Panc1 (cell line): ENCODE results near the gene EXOC6B. TPM values are rescaled to one million over a fixed set of nuclear protein-coding genes. Genes with fewer than 3 reads are reported as not detected.

ENCODE experiments used
- ATAC-seq: fragments of 200-7000 bp; cut with Tn5 transposase; 2 replicates; pipeline ENCODE4 v1.9.1; 2020; ENCODE audit warnings: mild to moderate bottlenecking, moderate library complexity
- BruUV-seq: library from RNA; stranded (reverse); fragments of 400-500 nt; replicated peaks from 2 replicates; lab custom pipeline; 2021; lab: Mats Ljungman, UMichigan
- CTCF ChIA-PET: fragments of 300-600 bp; sonication (Branson Sonifier 250); formaldehyde crosslinking; loops from one replicate; lab custom pipeline; 2022; ENCODE audit warnings: antibody characterized with exemption; lab: Charles Lee
- POLR2A ChIA-PET: fragments of 300-600 bp; sonication (Branson Sonifier 250); formaldehyde crosslinking; loops from one replicate; lab custom pipeline; 2022; ENCODE audit warnings: antibody characterized with exemption; lab: Charles Lee
- DNase-seq: peaks from one replicate; pipeline ENCODE4 v3.0.0-alpha.2; 2010; ENCODE audit warnings: low read depth, low spot score
- H3K27ac ChIP-seq: 2 replicates; pipeline ENCODE4 v1.5.1; 2011; ENCODE audit warnings: mild to moderate bottlenecking, low read length, inconsistent platforms
- H3K27me3 ChIP-seq: fragments of 200-500 bp; sonication (Bioruptor generic); 2 replicates; pipeline ENCODE4 v1.6.0; 2014; ENCODE audit warnings: low read length, inconsistent platforms; ENCODE audit not compliant: control insufficient read depth, insufficient read depth
- H3K36me3 ChIP-seq: fragments of 200-500 bp; sonication (Bioruptor generic); 2 replicates; pipeline ENCODE4 v1.5.1; 2014; ENCODE audit warnings: inconsistent platforms, mild to moderate bottlenecking, low read length, moderate library complexity; ENCODE audit not compliant: control insufficient read depth, insufficient read depth
- H3K4me1 ChIP-seq: 2 replicates; pipeline ENCODE4 v1.5.1; 2011; ENCODE audit warnings: inconsistent platforms, mild to moderate bottlenecking, low read length, moderate library complexity; ENCODE audit not compliant: control insufficient read depth, insufficient read depth
- H3K4me3 ChIP-seq, 2 experiments: 2 replicates each; pipeline ENCODE4 v1.5.1; 2011 to 2012; ENCODE audit warnings: low read depth in 2 of 2, low read length in 2 of 2, mild to moderate bottlenecking in 2 of 2, inconsistent platforms in 1 of 2, moderate library complexity in 1 of 2
- H3K9me3 ChIP-seq: fragments of 200-500 bp; sonication (Bioruptor generic); 2 replicates; pipeline ENCODE4 v1.5.1; 2014; ENCODE audit warnings: low read depth, mild to moderate bottlenecking, inconsistent platforms, low read length, moderate library complexity; ENCODE audit not compliant: control insufficient read depth, insufficient read depth
- POLR2AphosphoS5 ChIP-seq: IDR thresholded peaks from 2 replicates; pipeline ENCODE4 v1.6.1; 2012; ENCODE audit warnings: mild to moderate bottlenecking, low read depth, low read length, moderate library complexity
- SIN3A ChIP-seq: IDR thresholded peaks from 2 replicates; pipeline ENCODE4 v1.6.1; 2012; ENCODE audit warnings: low read depth, mild to moderate bottlenecking, low read length, moderate library complexity, borderline replicate concordance; ENCODE audit not compliant: insufficient read depth
- TCF7L2 ChIP-seq: IDR thresholded peaks from 2 replicates; pipeline ENCODE4 v1.6.1; 2011; ENCODE audit warnings: mild to moderate bottlenecking, low read depth, low read length, inconsistent platforms
- in situ Hi-C: cut with HindIII; loops from 2 replicates; pipeline ENCODE4 v1.10.0; 2016; ENCODE audit warnings: low sequenced_read_pairs, low pct_unique_long_range_greater_than_20kb
- intact Hi-C: fragments of 100-400 bp; cut with micrococcal nuclease; formaldehyde crosslinking; loops from one replicate; pipeline ENCODE4 v1.10.0; 2022; ENCODE audit not compliant: unreplicated experiment
- total RNA-seq: library from RNA; stranded (reverse); gene quantifications from one replicate; pipeline ENCODE4 v1.2.1, GENCODE V29; 2021; ENCODE audit not compliant: unreplicated experiment
- TF ChIP-seq, protein P1 (sequence below): fragments of 450-650 bp; IDR thresholded peaks from 2 replicates; pipeline ENCODE4 v1.5.1; 2017; ENCODE audit warnings: mild to moderate bottlenecking
- TF ChIP-seq, protein P2 (sequence below), 2 experiments: IDR thresholded peaks; 2 replicates each; pipeline ENCODE4 v1.6.1; 2011 to 2012; ENCODE audit warnings: low read depth in 2 of 2, control low read depth in 1 of 2, low read length in 1 of 2, mild to moderate bottlenecking in 1 of 2, moderate library complexity in 1 of 2; ENCODE audit not compliant: insufficient read depth in 1 of 2

Gene EXOC6B
- total RNA-seq, 1 experiment from 2014 or later: 23.2 TPM

DNA sequence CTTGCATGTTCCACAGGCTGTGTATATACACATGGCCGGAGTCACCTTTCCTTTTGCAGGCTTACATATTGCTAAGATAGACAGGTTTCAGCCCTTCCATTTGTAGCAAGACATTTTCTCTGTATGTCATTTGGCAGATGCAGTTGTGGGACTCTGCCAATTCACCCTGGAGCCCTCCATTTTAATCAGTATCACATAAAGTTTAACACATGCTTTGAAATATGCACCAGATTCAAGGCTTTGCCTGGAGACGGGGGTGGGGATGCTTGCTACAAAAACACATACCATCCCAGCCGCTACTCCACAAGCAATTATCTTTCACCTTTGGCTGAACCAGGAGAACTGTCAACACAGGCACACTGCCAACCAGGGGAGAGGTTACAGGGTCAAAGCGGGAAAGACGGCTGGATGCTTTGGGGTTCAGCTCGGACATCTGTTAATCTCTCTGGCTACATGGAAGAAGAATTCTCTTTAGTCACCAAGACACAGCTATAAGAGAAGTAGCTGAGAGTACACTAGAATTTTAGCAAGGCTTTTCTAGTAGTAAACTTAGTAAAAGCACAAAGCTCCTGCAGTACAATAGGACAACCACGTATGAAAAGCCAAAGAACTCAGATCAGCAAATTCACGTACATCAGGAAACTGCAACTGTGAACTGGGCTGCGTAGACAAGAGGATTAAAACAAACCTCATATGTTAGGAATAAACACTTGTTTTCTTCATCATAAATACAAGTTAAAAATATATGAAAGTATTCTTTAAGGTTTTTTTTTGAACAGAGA lies 130.9 kb downstream of the EXOC6B start:
- Histone ChIP-seq H3K4me3 (no peak overlapping the region), H3K4me1 (peaks cover 4% of the 10 kb centered on the region), H3K27ac (no peak overlapping the region), H3K9me3 (no peaks in the 10 kb centered on the region), H3K36me3 (no peaks in the 10 kb centered on the region), H3K27me3 (no peaks in the 10 kb centered on the region)
- ATAC-seq: no peak
- intact Hi-C loops (no loop called here), in situ Hi-C loops (no loop called here)
- TF ChIP-seq TCF7L2: no peak
- TF ChIP-seq, protein P1, sequence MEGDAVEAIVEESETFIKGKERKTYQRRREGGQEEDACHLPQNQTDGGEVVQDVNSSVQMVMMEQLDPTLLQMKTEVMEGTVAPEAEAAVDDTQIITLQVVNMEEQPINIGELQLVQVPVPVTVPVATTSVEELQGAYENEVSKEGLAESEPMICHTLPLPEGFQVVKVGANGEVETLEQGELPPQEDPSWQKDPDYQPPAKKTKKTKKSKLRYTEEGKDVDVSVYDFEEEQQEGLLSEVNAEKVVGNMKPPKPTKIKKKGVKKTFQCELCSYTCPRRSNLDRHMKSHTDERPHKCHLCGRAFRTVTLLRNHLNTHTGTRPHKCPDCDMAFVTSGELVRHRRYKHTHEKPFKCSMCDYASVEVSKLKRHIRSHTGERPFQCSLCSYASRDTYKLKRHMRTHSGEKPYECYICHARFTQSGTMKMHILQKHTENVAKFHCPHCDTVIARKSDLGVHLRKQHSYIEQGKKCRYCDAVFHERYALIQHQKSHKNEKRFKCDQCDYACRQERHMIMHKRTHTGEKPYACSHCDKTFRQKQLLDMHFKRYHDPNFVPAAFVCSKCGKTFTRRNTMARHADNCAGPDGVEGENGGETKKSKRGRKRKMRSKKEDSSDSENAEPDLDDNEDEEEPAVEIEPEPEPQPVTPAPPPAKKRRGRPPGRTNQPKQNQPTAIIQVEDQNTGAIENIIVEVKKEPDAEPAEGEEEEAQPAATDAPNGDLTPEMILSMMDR: no peak
- TF ChIP-seq SIN3A: no peak
- no peak for TF ChIP-seq POLR2AphosphoS5
- TF ChIP-seq, protein P2, sequence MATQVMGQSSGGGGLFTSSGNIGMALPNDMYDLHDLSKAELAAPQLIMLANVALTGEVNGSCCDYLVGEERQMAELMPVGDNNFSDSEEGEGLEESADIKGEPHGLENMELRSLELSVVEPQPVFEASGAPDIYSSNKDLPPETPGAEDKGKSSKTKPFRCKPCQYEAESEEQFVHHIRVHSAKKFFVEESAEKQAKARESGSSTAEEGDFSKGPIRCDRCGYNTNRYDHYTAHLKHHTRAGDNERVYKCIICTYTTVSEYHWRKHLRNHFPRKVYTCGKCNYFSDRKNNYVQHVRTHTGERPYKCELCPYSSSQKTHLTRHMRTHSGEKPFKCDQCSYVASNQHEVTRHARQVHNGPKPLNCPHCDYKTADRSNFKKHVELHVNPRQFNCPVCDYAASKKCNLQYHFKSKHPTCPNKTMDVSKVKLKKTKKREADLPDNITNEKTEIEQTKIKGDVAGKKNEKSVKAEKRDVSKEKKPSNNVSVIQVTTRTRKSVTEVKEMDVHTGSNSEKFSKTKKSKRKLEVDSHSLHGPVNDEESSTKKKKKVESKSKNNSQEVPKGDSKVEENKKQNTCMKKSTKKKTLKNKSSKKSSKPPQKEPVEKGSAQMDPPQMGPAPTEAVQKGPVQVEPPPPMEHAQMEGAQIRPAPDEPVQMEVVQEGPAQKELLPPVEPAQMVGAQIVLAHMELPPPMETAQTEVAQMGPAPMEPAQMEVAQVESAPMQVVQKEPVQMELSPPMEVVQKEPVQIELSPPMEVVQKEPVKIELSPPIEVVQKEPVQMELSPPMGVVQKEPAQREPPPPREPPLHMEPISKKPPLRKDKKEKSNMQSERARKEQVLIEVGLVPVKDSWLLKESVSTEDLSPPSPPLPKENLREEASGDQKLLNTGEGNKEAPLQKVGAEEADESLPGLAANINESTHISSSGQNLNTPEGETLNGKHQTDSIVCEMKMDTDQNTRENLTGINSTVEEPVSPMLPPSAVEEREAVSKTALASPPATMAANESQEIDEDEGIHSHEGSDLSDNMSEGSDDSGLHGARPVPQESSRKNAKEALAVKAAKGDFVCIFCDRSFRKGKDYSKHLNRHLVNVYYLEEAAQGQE (IDR thresholded peaks at IDR 0.05; ENCODE audit: insufficient read depth in 1 of 2, low read depth in 2 of 2, low read length in 1 of 2): no peak
- no TSS peak for BruUV-seq
- DNase-seq: no peak
- ChIA-PET POLR2A (no interaction called here), CTCF (interaction anchor here (0.6 kb wide), 1 partner anchor 42 kb away, joined by 3 read pairs; no protein-coding TSS in a partner anchor)

DNA sequence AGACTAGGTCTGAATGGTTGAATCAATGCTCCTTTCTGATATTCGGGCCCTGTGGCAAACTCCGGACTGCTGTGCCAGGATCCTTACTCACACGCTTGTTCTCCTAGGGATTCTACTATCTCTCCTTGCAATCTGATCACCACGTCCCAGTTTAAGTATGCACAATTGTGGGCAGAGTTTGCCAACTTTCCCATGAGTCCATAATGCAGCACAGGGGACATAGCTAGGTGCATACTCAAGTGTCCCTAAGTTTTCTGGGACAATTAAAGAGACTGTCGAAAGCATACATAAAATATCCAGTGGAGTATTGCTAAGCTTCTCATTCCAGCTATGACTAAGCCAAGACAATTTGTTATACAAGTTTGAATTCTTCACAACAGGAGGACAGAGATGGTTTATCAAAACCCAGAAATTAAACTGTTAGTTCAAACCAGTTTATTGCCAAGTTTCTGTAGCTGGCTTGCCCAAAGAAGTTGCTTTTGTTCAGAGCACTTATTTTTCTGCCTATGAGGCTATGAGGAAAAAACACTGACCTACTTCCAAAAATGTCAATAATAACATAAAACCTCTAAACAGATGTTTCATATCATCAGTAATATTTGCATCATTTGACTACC lies 136.1 kb downstream of the EXOC6B start:
- no peak overlapping the region for H3K27ac ChIP-seq
- H3K4me3 ChIP-seq: no peak overlapping the region
- no peaks in the 10 kb centered on the region for H3K36me3 ChIP-seq
- H3K27me3 ChIP-seq: no peaks in the 10 kb centered on the region
- in situ Hi-C loops: no loop called here
- ATAC-seq (no peak), DNase-seq (no peak)
- POLR2A ChIA-PET: no interaction called here
- H3K4me1 ChIP-seq: no peaks in the 10 kb centered on the region; the same call in 1 of the 2 replicates
- H3K9me3 ChIP-seq: no peaks in the 10 kb centered on the region
- intact Hi-C loops: no loop called here
- CTCF ChIA-PET: no interaction called here
- BruUV-seq: no TSS peak
- TF ChIP-seq, protein P1: no peak
- TF ChIP-seq, protein P2 (IDR thresholded peaks at IDR 0.05; ENCODE audit: insufficient read depth in 1 of 2, low read depth in 2 of 2, low read length in 1 of 2): no peak
- TF ChIP-seq POLR2AphosphoS5: no peak
- TF ChIP-seq SIN3A: no peak
- no peak for TF ChIP-seq TCF7L2
